Mesenchymal stem cell (in vitro differentiated cells and primary cell): ENCODE data around the gene MAPK1.

Experiments used
- DNase-seq: peaks from one replicate; pipeline ENCODE4 v3.0.0-alpha.2; 2013
- H2AFZ ChIP-seq: one replicate; pipeline ENCODE4 v1.6.1; 2013; ENCODE audit warnings: low read depth, mild to moderate bottlenecking, control low read depth, inconsistent platforms, low read length, moderate library complexity
- H2AK5ac ChIP-seq: 2 replicates; pipeline ENCODE4 v1.6.1; 2013; ENCODE audit warnings: low read length, moderate library complexity, mild to moderate bottlenecking, inconsistent platforms; ENCODE audit not compliant: severe bottlenecking
- H2BK120ac ChIP-seq: one replicate; pipeline ENCODE4 v1.6.1; 2013; ENCODE audit warnings: low read depth, mild to moderate bottlenecking, inconsistent platforms, low read length, moderate library complexity
- H2BK12ac ChIP-seq, 2 experiments: one replicate each; pipeline ENCODE4 v1.6.1; 2013; ENCODE audit warnings: inconsistent platforms in 2 of 2, low read length in 2 of 2, mild to moderate bottlenecking in 2 of 2, moderate library complexity in 2 of 2, control low read depth in 1 of 2
- H2BK15ac ChIP-seq: one replicate; pipeline ENCODE4 v1.6.1; 2013; ENCODE audit warnings: mild to moderate bottlenecking, low read depth, inconsistent platforms; ENCODE audit not compliant: poor library complexity, severe bottlenecking
- H2BK5ac ChIP-seq: 2 replicates; pipeline ENCODE4 v1.6.1; 2013; ENCODE audit warnings: low read depth, mild to moderate bottlenecking, low read length, control low read depth, inconsistent platforms; ENCODE audit not compliant: poor library complexity, severe bottlenecking
- H3K14ac ChIP-seq, 2 experiments: one replicate each; pipeline ENCODE4 v1.6.1; 2013; ENCODE audit warnings: inconsistent platforms in 2 of 2, low read length in 2 of 2, control low read depth in 1 of 2, mild to moderate bottlenecking in 1 of 2, moderate library complexity in 1 of 2
- H3K18ac ChIP-seq, 2 experiments: one replicate each; pipeline ENCODE4 v1.6.1; 2013; ENCODE audit warnings: inconsistent platforms in 2 of 2, low read length in 2 of 2, control low read depth in 1 of 2, low read depth in 1 of 2, mild to moderate bottlenecking in 1 of 2
- H3K23ac ChIP-seq, 2 experiments: one replicate each; pipeline ENCODE4 v1.6.1; 2013; ENCODE audit warnings: inconsistent platforms in 2 of 2, low read length in 2 of 2, mild to moderate bottlenecking in 2 of 2, moderate library complexity in 2 of 2, control low read depth in 1 of 2
- H3K27ac ChIP-seq: 2 replicates; pipeline ENCODE4 v1.5.1; 2013; ENCODE audit warnings: mild to moderate bottlenecking, moderate library complexity, low read length, control low read depth, inconsistent platforms; ENCODE audit not compliant: poor library complexity, severe bottlenecking
- H3K27me3 ChIP-seq, 2 experiments: 2 replicates each; pipeline versions ENCODE4 v1.6.1 to v1.7.0; 2013; ENCODE audit warnings: low read length in 2 of 2, mild to moderate bottlenecking in 2 of 2, moderate library complexity in 2 of 2, control low read depth in 1 of 2, inconsistent platforms in 1 of 2; ENCODE audit not compliant: control insufficient read depth in 1 of 2, insufficient read depth in 1 of 2
- H3K36me3 ChIP-seq, 2 experiments: 2 replicates each; pipeline versions ENCODE4 v1.6.1 to v1.7.0; 2013; ENCODE audit warnings: low read length in 2 of 2, control low read depth in 1 of 2, inconsistent platforms in 1 of 2, low read depth in 1 of 2, mild to moderate bottlenecking in 1 of 2; ENCODE audit not compliant: insufficient read depth in 2 of 2, control insufficient read depth in 1 of 2
- H3K4ac ChIP-seq, 2 experiments: one replicate each; pipeline ENCODE4 v1.6.1; 2013; ENCODE audit warnings: inconsistent platforms in 2 of 2, low read length in 2 of 2, mild to moderate bottlenecking in 2 of 2, moderate library complexity in 2 of 2, control low read depth in 1 of 2, low read depth in 1 of 2
- H3K4me1 ChIP-seq: 2 replicates; pipeline ENCODE4 v1.6.1; 2013; ENCODE audit warnings: low read depth, low read length, control low read depth; ENCODE audit not compliant: control insufficient read depth, insufficient read depth
- H3K4me2 ChIP-seq: 2 replicates; pipeline ENCODE4 v1.6.1; 2013; ENCODE audit warnings: low read length, mild to moderate bottlenecking, inconsistent platforms; ENCODE audit not compliant: poor library complexity, severe bottlenecking
- H3K4me3 ChIP-seq, 2 experiments: 2 replicates each; pipeline versions ENCODE4 v1.5.1 to v1.7.0; 2013; ENCODE audit warnings: low read length in 2 of 2, mild to moderate bottlenecking in 2 of 2, control low read depth in 1 of 2, low read depth in 1 of 2; ENCODE audit not compliant: insufficient read depth in 1 of 2
- H3K79me1 ChIP-seq: replicated peaks from 2 replicates; pipeline ENCODE4 v1.6.1; 2013; ENCODE audit warnings: mild to moderate bottlenecking, control low read depth, low read length, inconsistent platforms; ENCODE audit not compliant: poor library complexity, severe bottlenecking
- H3K9ac ChIP-seq: 2 replicates; pipeline ENCODE4 v1.7.0; 2013; ENCODE audit warnings: mild to moderate bottlenecking, low read length, moderate library complexity
- H3K9me3 ChIP-seq: 2 replicates; pipeline ENCODE4 v1.7.0; 2013; ENCODE audit warnings: mild to moderate bottlenecking, low read length; ENCODE audit not compliant: control insufficient read depth
- H4K8ac ChIP-seq: one replicate; pipeline ENCODE4 v1.6.1; 2013; ENCODE audit warnings: inconsistent platforms, mild to moderate bottlenecking, low read length, moderate library complexity
- H4K91ac ChIP-seq: one replicate; pipeline ENCODE4 v1.6.1; 2013; ENCODE audit warnings: mild to moderate bottlenecking, low read length, inconsistent platforms
- WGBS: methylation state at CpG from one replicate; pipeline ENCODE4 v1.1.7; 2013; ENCODE audit warnings: mixed read lengths; 5-methylcytosine and 5-hydroxymethylcytosine counted together

Gene MAPK1

GRCh38 chr22:21845558-21846453, 21.6 kb downstream of the MAPK1 start:
- H3K4me3 ChIP-seq: no peak overlapping the region
- no peak overlapping the region for H3K4ac ChIP-seq
- H4K91ac ChIP-seq: no peak overlapping the region
- no peak overlapping the region for H3K9ac ChIP-seq
- no peak overlapping the region for H2AFZ ChIP-seq
- no peak for DNase-seq
- H2BK5ac ChIP-seq: no peak overlapping the region
- no peak overlapping the region for H3K14ac ChIP-seq
- H3K18ac ChIP-seq: no peak overlapping the region
- H4K8ac ChIP-seq: peak overlapping the region; percentile 23
- no peak overlapping the region for H3K23ac ChIP-seq
- no peaks in the 10 kb centered on the region for H3K9me3 ChIP-seq
- H3K27ac ChIP-seq: no peak overlapping the region
- WGBS: 100% methylated on average over 1 of the region's 1 CpG
- H3K36me3 ChIP-seq: peaks cover 0 to 8% of the 10 kb centered on the region in 2 experiments
- H2BK120ac ChIP-seq: no peak overlapping the region
- H3K27me3 ChIP-seq: no peaks in the 10 kb centered on the region
- no peak overlapping the region for H2BK15ac ChIP-seq
- no peak overlapping the region for H3K4me2 ChIP-seq
- no peak overlapping the region for H2BK12ac ChIP-seq
- H3K79me1 ChIP-seq: peaks cover 8% of the 10 kb centered on the region
- H3K4me1 ChIP-seq: peaks cover 3% of the 10 kb centered on the region
- no peak overlapping the region for H2AK5ac ChIP-seq

DNA sequence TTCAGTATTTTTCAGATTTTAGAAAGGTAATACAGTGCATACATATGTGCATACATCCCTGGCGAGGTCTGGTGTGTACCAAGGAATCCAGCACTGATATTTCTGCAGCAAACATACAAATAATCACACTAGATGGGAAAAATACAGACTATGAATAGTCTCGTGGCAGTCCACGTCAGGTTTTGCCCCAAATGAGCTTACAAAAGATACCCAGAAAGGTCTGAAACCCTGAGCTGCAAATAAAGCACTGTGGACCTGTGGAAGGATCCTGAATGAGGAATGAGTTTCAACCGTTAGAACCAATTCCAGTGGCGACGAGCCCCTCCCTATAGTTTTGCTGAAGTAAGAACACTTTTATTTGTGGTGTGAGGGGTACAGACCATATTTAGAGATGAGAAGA, 24.5 kb downstream of the MAPK1 start:
- H3K23ac ChIP-seq: no peak overlapping the region
- no peak overlapping the region for H3K14ac ChIP-seq
- no peak overlapping the region for H2BK15ac ChIP-seq
- H3K9ac ChIP-seq: no peak overlapping the region
- H3K27me3 ChIP-seq: no peaks in the 10 kb centered on the region
- H3K4me1 ChIP-seq: peaks cover 3% of the 10 kb centered on the region
- no peak overlapping the region for H3K4ac ChIP-seq
- no peak overlapping the region for H3K4me3 ChIP-seq
- peaks cover 8% of the 10 kb centered on the region for H3K79me1 ChIP-seq
- no peak overlapping the region for H3K27ac ChIP-seq
- no peak overlapping the region for H4K8ac ChIP-seq
- H3K36me3 ChIP-seq: peaks cover 0 to 8% of the 10 kb centered on the region in 2 experiments
- DNase-seq: no peak
- H2AFZ ChIP-seq: no peak overlapping the region
- no peak overlapping the region for H2BK120ac ChIP-seq
- no peaks in the 10 kb centered on the region for H3K9me3 ChIP-seq
- WGBS: 94% methylated on average over 6 of the region's 6 CpGs
- H2BK5ac ChIP-seq: no peak overlapping the region
- H3K4me2 ChIP-seq: no peak overlapping the region
- H4K91ac ChIP-seq: no peak overlapping the region
- H3K18ac ChIP-seq: no peak overlapping the region
- no peak overlapping the region for H2BK12ac ChIP-seq
- no peak overlapping the region for H2AK5ac ChIP-seq

DNA sequence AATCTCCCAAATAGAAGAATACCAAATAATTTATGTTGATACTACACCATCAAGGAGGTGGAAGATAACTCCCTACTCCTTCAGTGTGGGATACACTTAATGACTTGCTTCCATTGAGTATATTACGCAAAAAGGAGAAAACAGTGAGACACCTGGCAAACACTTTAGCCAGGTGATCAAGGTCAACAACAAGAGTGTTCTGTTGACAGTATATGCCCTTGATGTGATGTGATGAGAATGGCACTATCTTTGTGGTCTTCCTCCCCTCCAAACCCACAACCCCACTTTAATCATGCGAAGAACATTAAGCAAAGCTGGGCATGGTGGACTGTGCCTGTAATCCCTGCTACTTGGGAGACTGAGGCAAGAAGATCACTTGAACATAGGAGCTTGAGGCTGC, 26.0 kb downstream of the MAPK1 start:
- no peak overlapping the region for H2AFZ ChIP-seq
- no peaks in the 10 kb centered on the region for H3K27me3 ChIP-seq
- WGBS: 100% methylated on average over 1 of the region's 2 CpGs

GRCh38 chr22:21840236-21840823, 27.1 kb downstream of the MAPK1 start:
- 93% methylated on average over 8 of the region's 8 CpGs for WGBS
- H2BK5ac ChIP-seq: no peak overlapping the region
- peaks cover 9% of the 10 kb centered on the region for H3K79me1 ChIP-seq
- H3K4me1 ChIP-seq: peaks cover 13% of the 10 kb centered on the region
- H2AFZ ChIP-seq: no peak overlapping the region
- DNase-seq: no peak
- no peak overlapping the region for H2AK5ac ChIP-seq
- no peak overlapping the region for H3K9ac ChIP-seq
- H3K23ac ChIP-seq: no peak overlapping the region
- no peak overlapping the region for H2BK15ac ChIP-seq
- no peak overlapping the region for H3K18ac ChIP-seq
- H3K9me3 ChIP-seq: no peaks in the 10 kb centered on the region
- no peak overlapping the region for H3K4me2 ChIP-seq
- H3K4ac ChIP-seq: no peak overlapping the region
- H3K14ac ChIP-seq: no peak overlapping the region
- H2BK12ac ChIP-seq: no peak overlapping the region
- no peak overlapping the region for H4K8ac ChIP-seq
- no peak overlapping the region for H3K27ac ChIP-seq
- H3K4me3 ChIP-seq: no peak overlapping the region
- no peak overlapping the region for H4K91ac ChIP-seq
- H3K27me3 ChIP-seq: no peaks in the 10 kb centered on the region
- H3K36me3 ChIP-seq: peaks cover 0 to 3% of the 10 kb centered on the region in 2 experiments
- H2BK120ac ChIP-seq: no peak overlapping the region

More for the DNA sequence above, 26.0 kb downstream of the MAPK1 start:
- Histone ChIP-seq H4K8ac (no peak overlapping the region), H3K9ac (no peak overlapping the region), H4K91ac (no peak overlapping the region), H3K4me3 (no peak overlapping the region), H3K9me3 (no peaks in the 10 kb centered on the region), H3K18ac (no peak overlapping the region), H3K23ac (no peak overlapping the region), H3K27ac (no peak overlapping the region), H3K4me2 (no peak overlapping the region), H3K36me3 (peaks cover 0 to 3% of the 10 kb centered on the region in 2 experiments), H3K79me1 (peaks cover 8% of the 10 kb centered on the region), H2BK120ac (no peak overlapping the region), H2BK12ac (no peak overlapping the region), H2BK15ac (no peak overlapping the region), H3K4ac (no peak overlapping the region), H2AK5ac (no peak overlapping the region), H2BK5ac (no peak overlapping the region), H3K14ac (no peak overlapping the region), H3K4me1 (peaks cover 9% of the 10 kb centered on the region)
- no peak for DNase-seq
